Activated CD4-positive, CD25-positive, alpha-beta regulatory T cell treated with anti-CD3 and anti-CD28 coated beads, Interleukin-2, amount 50 U/mL, for 72 hours (primary cell): Measurements from ENCODE around the gene RGPD8.

Experiments used
- DNase-seq: peaks from one replicate; pipeline ENCODE4 v3.0.0; 2021

The RGPD8 gene

GRCh38 chr2:112322919-112323318 lies 110.5 kb downstream of the RGPD8 start:
- DNase-seq: no peak

- DNase-seq: no peak
These were observed 111.8 kb downstream of the RGPD8 start for GRCh38 chr2:112321375-112322320.
